ENCODE data around the gene FSTL3. TPM values are rescaled to one million over a fixed set of nuclear protein-coding genes. Genes with fewer than 3 reads are reported as not detected.

Gene FSTL3
- total and polyA plus RNA-seq, 2 of the 13 experiments (the other 11 are each of a cell fraction or from before 2014, with no cell fraction given): 13.5 to 15.6 TPM

DNA sequence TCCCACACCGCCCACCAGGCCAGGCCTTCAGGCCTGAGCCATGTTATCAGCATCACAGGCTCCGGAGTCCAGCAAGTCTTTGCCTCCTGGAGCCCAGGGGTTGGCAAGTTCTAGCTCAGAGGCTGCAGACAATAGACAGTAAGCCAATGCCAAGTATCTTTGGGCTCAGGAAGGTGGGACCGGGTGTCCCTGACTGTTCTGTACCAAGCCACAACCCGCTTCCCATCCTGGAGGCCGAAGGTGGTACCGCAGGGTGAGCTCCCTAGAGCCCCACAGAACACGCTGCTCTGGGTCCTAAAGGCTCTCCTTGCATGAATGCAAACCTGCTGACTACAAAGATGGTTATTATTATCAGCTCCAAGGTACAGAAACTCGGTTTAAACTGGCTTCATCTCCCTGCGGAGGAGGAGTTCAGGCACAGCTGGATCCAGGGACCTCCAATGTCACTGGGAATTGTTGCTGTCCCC lies 5.5 kb upstream of the FSTL3 start:
- no peaks in the 10 kb centered on the region for H3K79me2 ChIP-seq (ENCODE audit: insufficient read depth, low read length)
- FAIRE-seq (peak; percentile 44), ATAC-seq (peak; percentile 89), DNase-seq (ENCODE audit: low spot score) (peak; percentile 75)
- H3K4me2 ChIP-seq (ENCODE audit: low read depth, low read length): peak overlapping the region; percentile 62
- H3K4me1 ChIP-seq (ENCODE audit: insufficient read depth, low read length): peaks cover 77% of the 10 kb centered on the region
- no peaks in the 10 kb centered on the region for H4K20me1 ChIP-seq (ENCODE audit: insufficient read depth, low read length)
- CTCF ChIA-PET (ENCODE audit: low intra/inter-chr PET ratio, low total read pairs): no interaction called here
- POLR2A ChIA-PET: interaction anchor here (0.9 to 2.8 kb wide), 8 partner anchors 9 to 68 kb away, joined by 3 to 13 read pairs (median 4); no protein-coding TSS in a partner anchor
- 0 out of 5 replicates have a peak, but pooled peaks cover 0 to under 1% of the 10 kb centered on the region in 2 experiments for H3K27me3 ChIP-seq (ENCODE audit: control insufficient read depth in 1 of 2, insufficient read depth in 2 of 2, low read length in 2 of 2)
- H2AFZ ChIP-seq (ENCODE audit: low read length): no peak overlapping the region
- intact Hi-C loops (cut with micrococcal nuclease; ENCODE audit: unreplicated experiment): no loop called here
- H3K27ac ChIP-seq (ENCODE audit: extremely low read length, insufficient read depth, low read length): no peak overlapping the region
- H3K36me3 ChIP-seq (replicated peaks in 1 of 2; ENCODE audit: control insufficient read depth in 1 of 2, insufficient read depth in 2 of 2, low read length in 2 of 2): no peaks in the 10 kb centered on the region
- no peak overlapping the region for H3K9ac ChIP-seq (ENCODE audit: insufficient read depth, low read depth, low read length)
- WGBS (ENCODE audit: low lambda C conversion rate): 12% methylated on average over 5 of the region's 9 CpGs
- in situ Hi-C loops (cut with HindIII; ENCODE audit: extremely low pct_ligation_motif_present, low pct_unique_long_range_greater_than_20kb): no loop called here
- peak overlapping the region in 1 of 3 experiments; percentile 46; a peak in 1 of 6 replicates for H3K4me3 ChIP-seq (replicated peaks in 1 of 3; ENCODE audit: insufficient read depth in 1 of 3, low read depth in 2 of 3, low read length in 3 of 3)
- no peaks in the 10 kb centered on the region; the same call in 1 of the 2 replicates for H3K9me3 ChIP-seq (ENCODE audit: low read length)
- no TSS peak for BruUV-seq (replicated peaks)
- no peak for TF ChIP-seq ZBTB4 (CRISPR knock-in tag; IDR thresholded peaks at IDR 0.05; ENCODE audit: borderline replicate concordance)
- no peak for TF ChIP-seq MATR3 (CRISPR knock-in tag; IDR thresholded peaks at IDR 0.05)
- no peak for TF ChIP-seq ZBTB38 (CRISPR knock-in tag; IDR thresholded peaks at IDR 0.05)
- no peak for TF ChIP-seq HOXA7 (CRISPR knock-in tag; IDR thresholded peaks at IDR 0.05)
- no peak for TF ChIP-seq ZNF414 (CRISPR knock-in tag; IDR thresholded peaks at IDR 0.05)
- no peak for TF ChIP-seq SSRP1 (CRISPR knock-in tag; IDR thresholded peaks at IDR 0.05)
- TF ChIP-seq MTF1 (CRISPR knock-in tag; IDR thresholded peaks at IDR 0.05): no peak
- TF ChIP-seq ZNF292 (CRISPR knock-in tag; IDR thresholded peaks at IDR 0.05; ENCODE audit: borderline replicate concordance, low read depth): peak; percentile 56; the same call in 1 of the 2 replicates
- TF ChIP-seq RAD21 (CRISPR knock-in tag; IDR thresholded peaks at IDR 0.05): 0 out of 2 replicates have a peak, but pooled peaks have one; percentile 32
- TF ChIP-seq SMARCE1 (IDR thresholded peaks at IDR 0.05; ENCODE audit: borderline replicate concordance): no peak
- TF ChIP-seq REPIN1 (CRISPR knock-in tag; IDR thresholded peaks at IDR 0.05; ENCODE audit: borderline replicate concordance, low read depth): 0 out of 2 replicates have a peak, but pooled peaks have one; percentile 48
- no peak for TF ChIP-seq RELA (CRISPR knock-in tag; IDR thresholded peaks at IDR 0.05)
- TF ChIP-seq ZSCAN30 (CRISPR knock-in tag; IDR thresholded peaks at IDR 0.05): no peak
- TF ChIP-seq ZNF343 (CRISPR knock-in tag; IDR thresholded peaks at IDR 0.05): no peak
- TF ChIP-seq SALL1 (CRISPR knock-in tag; IDR thresholded peaks at IDR 0.05): peak; percentile 25; the same call in 1 of the 2 replicates
- no peak for TF ChIP-seq DMAP1 (CRISPR knock-in tag; IDR thresholded peaks at IDR 0.05)
- no peak for TF ChIP-seq ZBTB21 (CRISPR knock-in tag; IDR thresholded peaks at IDR 0.05)
- no peak for TF ChIP-seq TBX2 (CRISPR knock-in tag; IDR thresholded peaks at IDR 0.05; ENCODE audit: borderline replicate concordance)
- TF ChIP-seq KDM3A (CRISPR knock-in tag; IDR thresholded peaks at IDR 0.05; ENCODE audit: low read depth): no peak
- TF ChIP-seq ZNF572 (CRISPR knock-in tag; IDR thresholded peaks at IDR 0.05): no peak
- TF ChIP-seq, protein P1, sequence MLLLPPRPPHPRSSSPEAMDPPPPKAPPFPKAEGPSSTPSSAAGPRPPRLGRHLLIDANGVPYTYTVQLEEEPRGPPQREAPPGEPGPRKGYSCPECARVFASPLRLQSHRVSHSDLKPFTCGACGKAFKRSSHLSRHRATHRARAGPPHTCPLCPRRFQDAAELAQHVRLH (CRISPR knock-in tag; IDR thresholded peaks at IDR 0.05; ENCODE audit: borderline replicate concordance, low read depth): no peak
- TF ChIP-seq TCF7L2 (IDR thresholded peaks at IDR 0.05; ENCODE audit: low read depth, low read length): no peak

Measured in HepG2 (cell line).